A172 (cell line): ENCODE results near the gene STPG2. TPM values are rescaled to one million over a fixed set of nuclear protein-coding genes. Genes with fewer than 3 reads are reported as not detected.
A peak's percentile ranks its signal among the peaks of the same experiment; 100 is the strongest.

Experiments
- DNase-seq: peaks from one replicate; pipeline ENCODE4 v3.0.0-alpha.2; 2015; ENCODE audit warnings: low spot score
- total RNA-seq: library from RNA; depleted of rRNA; stranded (reverse); fragments of >200 nt; shearing (Covaris generic); gene quantifications from 2 replicates; pipeline ENCODE4 v1.2.3, GENCODE V29; 2014

STPG2 gene
- total RNA-seq, 1 experiment from 2014 or later, result 0.19 TPM

DNA sequence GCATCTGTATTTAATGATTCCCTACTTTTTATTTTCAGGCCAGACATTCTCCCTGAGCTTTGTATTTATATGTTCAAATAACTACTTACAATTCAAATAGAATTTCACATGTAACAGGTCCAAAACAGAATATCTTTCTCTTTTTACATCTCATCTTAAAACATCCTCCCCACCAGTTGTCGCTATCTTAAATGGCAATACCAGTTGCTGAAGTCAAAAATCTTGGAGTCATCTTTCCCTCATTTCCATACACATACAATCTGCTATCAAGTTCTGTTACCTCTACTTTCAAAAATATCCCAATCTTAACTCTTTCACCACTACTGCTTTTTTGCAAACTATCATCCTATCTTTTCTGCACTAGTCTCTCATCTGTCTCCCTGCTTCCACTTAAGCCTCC lies 330.5 kb downstream of the STPG2 start:
- no peak for DNase-seq

DNA sequence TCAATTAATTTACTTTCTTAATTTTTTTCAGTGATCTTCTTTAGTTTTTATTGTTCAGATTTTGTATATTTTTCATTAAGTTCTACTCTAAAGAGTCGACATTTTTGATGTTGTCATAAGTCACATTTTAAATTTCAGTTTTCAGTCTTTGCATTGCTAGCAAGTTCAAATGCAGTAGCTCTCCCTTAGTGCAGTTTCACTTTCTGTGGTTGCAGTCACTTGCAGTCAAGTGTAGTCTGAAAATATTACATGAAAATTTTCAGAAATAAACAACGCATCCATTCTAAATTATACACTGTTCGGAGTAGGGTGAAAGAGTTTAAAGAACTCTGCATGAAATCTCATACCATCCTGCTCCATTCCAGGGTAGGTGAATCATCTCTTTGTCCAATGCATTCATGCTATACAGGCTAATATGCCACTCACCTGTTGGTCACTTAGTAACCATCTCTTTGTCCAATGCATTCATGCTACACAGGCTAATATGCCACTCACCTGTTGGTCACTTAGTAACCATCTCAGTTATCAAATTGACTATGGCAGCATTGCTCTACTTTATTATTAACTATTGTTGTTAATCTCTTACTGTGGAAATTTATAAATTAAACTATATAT lies 356.9 kb downstream of the STPG2 start:
- no peak for DNase-seq

DNA sequence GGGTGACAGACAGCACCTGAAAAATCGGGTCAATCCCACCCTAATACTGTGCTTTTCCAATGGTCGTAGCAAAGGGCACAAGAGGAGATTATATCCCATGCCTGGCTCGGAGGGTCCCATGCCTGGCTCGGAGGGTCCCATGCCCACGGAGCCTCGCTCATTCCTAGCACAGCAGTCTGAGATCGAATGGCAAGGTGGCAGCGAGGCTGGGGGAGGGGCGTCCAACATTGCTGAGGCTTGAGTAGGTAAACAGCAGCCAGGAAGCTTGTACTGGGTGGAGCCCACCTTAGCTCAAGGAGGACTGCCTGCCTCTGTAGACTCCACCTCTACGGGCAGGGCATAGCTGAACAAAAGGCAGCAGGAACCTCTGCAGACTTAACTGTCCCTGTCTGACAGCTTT lies 365.1 kb downstream of the STPG2 start:
- no peak for DNase-seq

DNA sequence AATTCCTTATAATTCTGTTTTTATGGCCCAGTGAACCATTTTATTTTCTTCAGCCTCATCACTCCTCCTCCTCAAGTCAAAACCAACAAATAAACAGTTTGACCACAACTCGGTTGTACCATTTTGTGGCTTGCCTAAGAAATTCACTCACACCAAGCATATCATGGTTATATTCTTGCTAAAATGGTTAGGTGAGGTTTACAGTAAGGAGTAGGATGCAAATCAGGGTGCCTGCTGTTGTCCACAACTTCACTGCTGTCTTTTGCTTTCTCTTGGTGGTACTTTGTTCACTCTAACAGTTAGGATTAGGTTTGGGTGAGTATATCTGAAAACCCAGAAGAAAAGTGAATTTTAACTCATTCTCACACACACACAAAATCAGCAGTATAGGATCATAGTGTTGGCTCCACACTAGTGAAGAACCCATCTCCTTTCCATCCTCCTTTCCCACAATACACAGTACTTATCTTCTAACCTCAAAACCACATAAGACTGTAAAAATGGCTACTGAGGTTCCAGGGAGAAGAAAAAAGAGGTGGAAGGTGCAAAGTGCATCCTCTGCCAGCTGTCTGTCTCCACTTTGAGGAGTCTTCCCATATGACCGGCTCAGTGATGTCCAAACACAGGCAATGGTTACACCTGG lies 368.8 kb downstream of the STPG2 start:
- DNase-seq, result no peak

GRCh38 chr4:97770222-97770621 lies 373.1 kb downstream of the STPG2 start:
- DNase-seq, result no peak

- DNase-seq, result no peak
Measured at GRCh38 chr4:97762115-97762512, 381.2 kb downstream of the STPG2 start.

DNA sequence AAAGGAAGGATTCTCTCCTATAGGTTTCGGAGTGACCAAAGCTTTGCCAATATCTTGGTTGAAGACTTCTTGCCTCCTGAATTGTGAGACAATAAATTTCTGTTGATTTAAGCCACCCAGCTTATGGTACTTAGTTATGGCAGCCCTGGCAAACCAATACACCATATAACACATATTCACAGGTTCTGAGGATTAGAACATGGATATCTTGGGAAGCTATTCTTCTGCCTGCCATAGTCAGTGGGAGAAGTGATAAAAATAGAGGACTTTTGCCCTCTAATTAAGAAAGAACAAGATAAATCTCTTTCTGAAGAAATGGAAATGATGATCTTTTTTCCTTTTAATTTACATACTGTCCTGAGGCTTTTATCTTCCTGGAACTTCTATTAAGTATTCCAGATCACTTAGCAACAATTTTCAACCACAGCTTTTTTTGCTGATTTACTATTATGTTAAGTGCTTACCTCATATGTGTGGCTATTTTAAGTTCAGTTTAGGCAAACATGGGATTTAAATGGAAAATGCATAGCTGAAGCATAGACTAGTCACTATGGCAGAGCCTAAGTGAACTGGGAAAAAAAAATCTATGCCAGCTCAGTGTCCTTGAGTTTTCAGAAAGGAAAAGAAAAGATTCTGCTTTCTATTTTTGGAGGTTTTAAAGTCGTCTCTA lies 381.7 kb downstream of the STPG2 start:
- DNase-seq, result no peak

DNA sequence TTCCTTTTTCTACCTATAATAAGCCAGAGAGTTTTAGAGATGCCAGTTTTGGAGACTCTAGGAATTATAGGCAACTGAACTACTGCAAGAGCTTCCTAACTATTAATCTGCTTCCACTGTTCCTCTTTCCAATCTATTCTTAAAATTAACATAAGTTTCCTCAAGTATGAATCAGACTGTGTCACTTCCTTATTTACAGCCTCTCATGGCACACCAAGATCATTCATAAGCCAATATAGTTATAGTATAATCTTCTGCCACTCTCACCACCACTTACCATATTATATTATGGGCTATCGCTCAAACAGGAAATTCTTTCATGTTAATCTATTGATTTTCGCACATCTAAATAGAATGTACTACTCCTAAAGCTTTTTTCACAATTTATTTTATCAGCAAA lies 383.5 kb downstream of the STPG2 start:
- no peak for DNase-seq

DNA sequence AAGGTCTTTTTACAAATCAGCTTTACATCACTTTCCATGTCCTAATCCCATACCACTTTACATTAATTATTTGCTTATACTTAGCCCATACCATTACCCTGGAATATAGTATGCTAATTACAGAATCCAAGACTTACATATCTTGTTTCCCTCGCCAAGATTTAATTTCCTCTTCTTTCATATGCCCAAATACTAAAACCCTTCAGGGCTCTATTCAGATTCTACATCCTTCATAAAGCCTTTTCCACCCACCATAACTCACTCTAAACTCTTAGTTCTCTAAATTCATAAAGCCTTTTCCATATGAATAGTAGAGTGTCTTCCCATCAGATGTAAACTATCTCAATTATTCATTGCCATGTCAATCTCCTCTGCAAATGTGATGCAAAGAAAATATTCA lies 390.7 kb downstream of the STPG2 start:
- no peak for DNase-seq

DNA sequence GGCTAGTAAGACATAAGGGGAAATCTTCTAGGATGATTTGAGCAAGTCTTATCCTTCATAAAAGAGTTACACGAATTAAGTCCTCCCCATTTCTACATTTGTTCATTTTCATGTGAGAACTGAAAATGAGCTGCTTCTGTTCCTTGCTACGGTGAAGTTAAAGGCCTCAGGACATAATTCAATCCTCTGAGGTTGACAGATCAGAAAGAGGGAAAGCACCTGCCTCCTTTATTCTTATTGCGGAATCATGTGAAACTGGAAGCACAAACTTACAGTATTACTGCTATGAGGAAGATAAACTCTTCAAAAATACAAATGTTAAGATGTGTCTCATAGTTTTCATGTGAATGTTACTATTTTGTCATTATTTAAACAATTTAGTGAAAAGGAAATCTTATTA lies 395.3 kb downstream of the STPG2 start:
- DNase-seq, result no peak

- DNase-seq, result peak; percentile 34
Measured at GRCh38 chr4:97720869-97721432, 422.3 kb downstream of the STPG2 start.

GRCh38 chr4:97691111-97691605 lies 452.1 kb downstream of the STPG2 start:
- DNase-seq, result no peak

DNA sequence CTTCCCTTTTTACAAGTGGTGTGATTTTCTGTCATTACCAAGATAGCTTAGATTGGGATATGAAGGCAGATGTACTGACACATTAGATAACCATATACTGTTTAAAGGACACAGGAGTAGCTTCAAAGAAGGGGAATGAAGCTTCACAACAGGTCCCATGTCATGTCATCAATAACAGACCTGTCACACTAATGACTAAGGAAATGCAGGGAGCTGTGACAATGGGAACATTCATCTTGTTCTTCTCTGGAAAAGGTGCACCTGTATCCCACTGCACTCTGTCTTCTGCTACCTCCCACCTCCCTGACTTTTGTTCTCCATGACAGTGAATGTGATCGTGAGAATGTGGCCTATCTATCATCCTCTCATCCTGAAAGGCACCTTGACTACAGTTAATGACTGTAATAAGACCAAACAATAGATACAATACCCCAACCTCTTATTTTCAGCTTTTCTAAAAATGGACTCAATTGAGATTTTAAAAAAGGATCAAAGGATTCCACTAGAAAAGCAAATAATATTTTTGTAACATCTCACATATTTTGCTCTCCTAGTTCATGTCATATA lies 472.5 kb downstream of the STPG2 start:
- no peak for DNase-seq

- DNase-seq, result no peak
Measured at GRCh38 chr4:97665553-97665952, 477.7 kb downstream of the STPG2 start.

- DNase-seq, result no peak
Measured at GRCh38 chr4:97664741-97665140, 478.5 kb downstream of the STPG2 start.

GRCh38 chr4:97662133-97662532 lies 481.1 kb downstream of the STPG2 start:
- DNase-seq, result no peak

DNA sequence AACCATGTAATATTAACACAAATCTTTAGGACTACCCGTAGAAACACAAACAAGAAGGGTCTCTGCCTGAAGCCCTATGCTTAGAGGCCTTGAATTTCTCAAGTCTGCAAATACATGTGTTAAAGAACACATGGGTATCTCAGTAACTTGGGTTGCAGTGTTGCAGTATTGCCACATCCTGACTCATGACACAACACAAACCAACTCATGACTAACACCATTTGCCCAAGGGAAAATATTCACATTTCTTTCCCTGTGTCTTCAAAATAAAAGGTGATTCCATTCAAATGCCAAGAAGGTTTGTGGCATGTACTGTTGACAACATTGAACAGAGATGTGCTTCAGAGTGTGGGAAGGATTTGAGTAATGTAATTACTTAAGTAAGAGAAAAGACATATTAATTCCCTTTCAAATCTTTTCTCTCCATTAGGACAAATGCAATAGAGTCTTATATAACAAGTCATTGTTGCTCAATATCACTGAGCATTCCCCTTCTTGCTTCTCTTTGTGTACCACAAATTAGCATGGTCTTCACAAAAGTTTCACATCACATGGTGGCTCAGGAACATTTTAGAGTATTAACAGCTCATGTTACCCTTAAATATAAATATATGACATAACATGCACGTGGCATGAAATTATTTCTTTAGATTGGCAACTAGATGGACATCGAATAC lies 487.1 kb downstream of the STPG2 start:
- DNase-seq, result peak; percentile 42

DNA sequence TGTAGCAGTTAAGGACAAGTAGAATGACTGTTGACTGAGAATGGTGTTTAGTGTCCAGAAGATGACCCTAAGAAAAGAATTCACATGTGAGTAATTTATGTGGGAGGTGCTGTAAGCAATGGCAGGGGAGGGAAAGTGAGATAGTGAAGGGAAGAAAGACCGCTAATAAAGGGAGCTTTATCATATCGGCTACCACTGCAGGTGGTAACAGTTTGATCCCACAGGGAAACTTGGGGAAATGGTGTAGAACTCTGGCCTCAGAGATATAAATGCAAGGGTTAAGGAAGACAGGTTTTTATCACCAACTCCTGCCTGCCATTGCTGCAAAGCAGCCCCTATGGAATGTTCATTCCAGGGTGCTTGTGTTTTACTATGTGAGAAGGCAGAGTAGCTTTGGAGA lies 489.6 kb downstream of the STPG2 start:
- no peak for DNase-seq

- peak; percentile 14 for DNase-seq
Measured at GRCh38 chr4:97646997-97647396, 496.3 kb downstream of the STPG2 start.

- no peak for DNase-seq
Measured at GRCh38 chr4:97645071-97645821, 498.0 kb downstream of the STPG2 start.

- no peak for DNase-seq
Measured at GRCh38 chr4:97643179-97643578, 500.1 kb downstream of the STPG2 start.
